IMR-90 (cell line): Measurements from ENCODE around the gene MAGI2. TPM values are rescaled to one million over a fixed set of nuclear protein-coding genes. Genes with fewer than 3 reads are reported as not detected.

Source experiments
- ATAC-seq: fragments of 200-7000 bp; cut with Tn5 transposase; 2 replicates; pipeline ENCODE4 v1.9.1; 2020; ENCODE audit warnings: low read depth, mild to moderate bottlenecking, moderate library complexity
- BruUV-seq: library from RNA; stranded (reverse); fragments of 400-500 nt; replicated peaks from 2 replicates; lab custom pipeline; 2021; lab: Mats Ljungman, UMichigan
- CTCF ChIA-PET: fragments of 300-600 bp; formaldehyde crosslinking; extraction: SDS; loops from one replicate; lab custom pipeline; 2021; ENCODE audit warnings: antibody characterized with exemption; lab: Yijun Ruan, JAX
- POLR2A ChIA-PET: fragments of 300-600 bp; sonication (Branson Sonifier 250); formaldehyde crosslinking; loops from one replicate; lab custom pipeline; 2022; ENCODE audit warnings: antibody characterized with exemption; ENCODE audit not compliant: unreplicated experiment; lab: Charles Lee
- DNase-seq: peaks from one replicate; pipeline ENCODE4 v3.0.0; 2013
- H2AFZ ChIP-seq: replicated peaks from 2 replicates; pipeline ENCODE3; 2013; ENCODE audit warnings: low read length, mild to moderate bottlenecking; ENCODE audit not compliant: poor library complexity
- H2AK5ac ChIP-seq: 2 replicates; pipeline ENCODE4 v1.6.1; 2013; ENCODE audit warnings: low read depth, low read length, inconsistent platforms
- H2AK9ac ChIP-seq: replicated peaks from 2 replicates; pipeline ENCODE3; 2013; ENCODE audit warnings: mild to moderate bottlenecking, low read depth, low read length, moderate library complexity; ENCODE audit not compliant: poor library complexity
- H2BK120ac ChIP-seq: 2 replicates; pipeline ENCODE4 v1.6.1; 2013; ENCODE audit warnings: low read depth, low read length, inconsistent platforms
- H2BK15ac ChIP-seq: 3 replicates; pipeline ENCODE4 v1.6.1; 2013; ENCODE audit warnings: low read depth, low read length, inconsistent platforms
- H2BK20ac ChIP-seq: 2 replicates; pipeline ENCODE4 v1.6.1; 2013; ENCODE audit warnings: low read depth, mild to moderate bottlenecking, inconsistent platforms, low read length, moderate library complexity
- H2BK5ac ChIP-seq: 2 replicates; pipeline ENCODE4 v1.6.1; 2013; ENCODE audit warnings: mild to moderate bottlenecking, low read depth, low read length, inconsistent platforms; ENCODE audit not compliant: poor library complexity, severe bottlenecking
- H3K14ac ChIP-seq: replicated peaks from 2 replicates; pipeline ENCODE4 v1.6.1; 2013; ENCODE audit warnings: low read depth, low read length, inconsistent platforms
- H3K18ac ChIP-seq: 2 replicates; pipeline ENCODE4 v1.6.1; 2013; ENCODE audit warnings: low read depth, low read length, control low read depth
- H3K23ac ChIP-seq: 2 replicates; pipeline ENCODE4 v1.6.1; 2013; ENCODE audit warnings: low read depth, low read length, inconsistent platforms
- H3K27ac ChIP-seq: 2 replicates; pipeline ENCODE4 v1.5.1; 2013; ENCODE audit warnings: mild to moderate bottlenecking, control low read depth, low read length; ENCODE audit not compliant: insufficient read depth
- H3K27me3 ChIP-seq: 2 replicates; pipeline ENCODE4 v1.6.1; 2013; ENCODE audit warnings: low read length; ENCODE audit not compliant: control insufficient read depth, insufficient read depth
- H3K36me3 ChIP-seq: 2 replicates; pipeline ENCODE4 v1.6.1; 2013; ENCODE audit warnings: low read length, mixed read lengths; ENCODE audit not compliant: control insufficient read depth, insufficient read depth
- H3K4ac ChIP-seq: 2 replicates; pipeline ENCODE4 v1.6.1; 2013; ENCODE audit warnings: low read depth, low read length, inconsistent platforms
- H3K4me1 ChIP-seq: 2 replicates; pipeline ENCODE4 v1.6.1; 2013; ENCODE audit warnings: low read length, mixed read lengths; ENCODE audit not compliant: control insufficient read depth, insufficient read depth
- H3K4me2 ChIP-seq: 2 replicates; pipeline ENCODE4 v1.6.1; 2013; ENCODE audit warnings: low read depth, mild to moderate bottlenecking, control low read depth, low read length, moderate library complexity
- H3K4me3 ChIP-seq: 2 replicates; pipeline ENCODE4 v1.5.1; 2013; ENCODE audit warnings: low read depth, mild to moderate bottlenecking, control low read depth, low read length, moderate library complexity; ENCODE audit not compliant: insufficient read depth
- H3K56ac ChIP-seq: 2 replicates; pipeline ENCODE4 v1.6.1; 2013; ENCODE audit warnings: low read length, inconsistent platforms; ENCODE audit not compliant: insufficient read depth; ENCODE audit errors: extremely low read depth
- H3K79me1 ChIP-seq, 2 experiments: 2 replicates each; pipeline ENCODE4 v1.6.1; 2013; ENCODE audit warnings: low read length in 2 of 2, inconsistent platforms in 1 of 2, low read depth in 1 of 2
- H3K9ac ChIP-seq: 2 replicates; pipeline ENCODE4 v1.6.1; 2013; ENCODE audit warnings: low read depth, low read length, control low read depth
- H3K9me1 ChIP-seq: 2 replicates; pipeline ENCODE4 v1.6.1; 2013; ENCODE audit warnings: low read length, inconsistent platforms; ENCODE audit not compliant: insufficient read depth
- H3K9me3 ChIP-seq: 2 replicates; pipeline ENCODE4 v1.6.1; 2013; ENCODE audit warnings: low read length; ENCODE audit not compliant: control insufficient read depth, insufficient read depth
- H4K20me1 ChIP-seq: 2 replicates; pipeline ENCODE4 v1.6.1; 2013; ENCODE audit warnings: low read length, inconsistent platforms; ENCODE audit not compliant: insufficient read depth
- H4K5ac ChIP-seq: 2 replicates; pipeline ENCODE4 v1.6.1; 2013; ENCODE audit warnings: mild to moderate bottlenecking, low read depth, low read length, control low read depth
- H4K8ac ChIP-seq, 2 experiments: 2 replicates each; pipeline ENCODE4 v1.6.1; 2013; ENCODE audit warnings: low read depth in 2 of 2, low read length in 2 of 2, control low read depth in 1 of 2, inconsistent platforms in 1 of 2
- H4K91ac ChIP-seq: 2 replicates; pipeline ENCODE4 v1.6.1; 2013; ENCODE audit warnings: low read depth, low read length, inconsistent platforms; ENCODE audit not compliant: insufficient read depth
- CEBPB ChIP-seq: IDR thresholded peaks from 2 replicates; pipeline ENCODE4 v1.6.1; 2012; ENCODE audit warnings: low read depth, low read length, improper control_type of control experiment
- CHD1 ChIP-seq: IDR thresholded peaks from 2 replicates; pipeline ENCODE4 v1.6.1; 2012; ENCODE audit warnings: low read depth, low read length, improper control_type of control experiment
- CTCF ChIP-seq: conservative IDR thresholded peaks from 2 replicates; pipeline ENCODE4 v1.5.1; 2012; ENCODE audit warnings: mild to moderate bottlenecking, low read depth, low read length, improper control_type of control experiment
- MAFK ChIP-seq: IDR thresholded peaks from 2 replicates; pipeline ENCODE4 v1.6.1; 2012; ENCODE audit warnings: low read depth, low read length, improper control_type of control experiment
- MAZ ChIP-seq: IDR thresholded peaks from 2 replicates; pipeline ENCODE4 v1.6.1; 2012; ENCODE audit warnings: low read depth, mild to moderate bottlenecking, low read length, improper control_type of control experiment, moderate library complexity, borderline replicate concordance
- RFX5 ChIP-seq: IDR thresholded peaks from 2 replicates; pipeline ENCODE4 v1.8.0; 2012; ENCODE audit warnings: low read depth, mild to moderate bottlenecking, low read length, moderate library complexity
- SMC3 ChIP-seq: fragments of 150-350 bp; IDR thresholded peaks from 2 replicates; pipeline ENCODE4 v1.6.1; 2016; ENCODE audit warnings: low read depth, mild to moderate bottlenecking, antibody characterized with exemption, low read length, moderate library complexity
- WGBS, 2 experiments: methylation state at CpG; one replicate each; pipeline versions ENCODE4 v1.1.5 to v1.1.7; 2013; ENCODE audit warnings: missing lambda C conversion rate in 2 of 2; ENCODE audit not compliant: insufficient read length in 1 of 2; ENCODE audit errors: extremely low coverage in 2 of 2; 5-methylcytosine and 5-hydroxymethylcytosine counted together
- dilution Hi-C: fragments of 300-500 bp; cut with HindIII; formaldehyde crosslinking; loops from one replicate; pipeline ENCODE4 v1.14.3; 2018; ENCODE audit warnings: low sequenced_read_pairs; ENCODE audit not compliant: unreplicated experiment
- in situ Hi-C: fragments of 300-500 bp; cut with MboI; formaldehyde crosslinking; loops from 3 replicates; pipeline ENCODE4 v1.14.3; 2019; ENCODE audit warnings: low sequenced_read_pairs, inconsistent platforms, mixed read lengths
- intact Hi-C: fragments of 100-400 bp; cut with micrococcal nuclease; formaldehyde crosslinking; loops from 2 replicates; pipeline ENCODE4 v1.10.0; 2022
- polyA plus RNA-seq, 3 experiments: library from polyadenylated mRNA; depleted of rRNA; stranded (reverse); fragments of >200 nt; gene quantifications; 2 replicates each; pipeline ENCODE4 v1.2.3, GENCODE V29; 2012; ENCODE audit warnings: low replicate concordance in 1 of 3
- total RNA-seq: library from RNA; depleted of rRNA; stranded (reverse); fragments of >200 nt; gene quantifications from 2 replicates; pipeline ENCODE4 v1.2.3, GENCODE V29; 2012

The MAGI2 gene
- total and polyA plus RNA-seq, 2 of the 4 experiments (the other 2 are of a cell fraction), result 2.5 to 17.9 TPM

GRCh38 chr7:78443811-78444210, 1009.7 kb downstream of the MAGI2 start:
- H4K20me1 ChIP-seq, result no peaks in the 10 kb centered on the region
- no CpG with 5 or more reads among the region's 4 CpGs for WGBS, 2 experiments
- H3K79me1 ChIP-seq, result no peaks in the 10 kb centered on the region
- H3K4me3 ChIP-seq, result no peak overlapping the region
- no peaks in the 10 kb centered on the region for H3K36me3 ChIP-seq
- H2BK15ac ChIP-seq, result no peak overlapping the region
- H2AK5ac ChIP-seq, result no peak overlapping the region
- POLR2A ChIA-PET, result no interaction called here
- TF ChIP-seq CEBPB (no peak), RFX5 (no peak), MAZ (no peak), MAFK (no peak), CHD1 (no peak), CTCF (no peak), SMC3 (no peak)
- DNase-seq (no peak), ATAC-seq (no peak)
- no peak overlapping the region for H2AFZ ChIP-seq
- no peak overlapping the region for H3K4me2 ChIP-seq
- H3K18ac ChIP-seq, result no peak overlapping the region
- CTCF ChIA-PET, result no interaction called here
- no peak overlapping the region for H2AK9ac ChIP-seq
- no peaks in the 10 kb centered on the region for H3K9me1 ChIP-seq
- H3K14ac ChIP-seq, result no peak overlapping the region
- in situ Hi-C loops (no loop called here), dilution Hi-C loops (no loop called here), intact Hi-C loops (no loop called here)
- no peak overlapping the region for H3K56ac ChIP-seq
- no peak overlapping the region for H3K9ac ChIP-seq
- H2BK120ac ChIP-seq, result no peak overlapping the region
- no peak overlapping the region for H4K5ac ChIP-seq
- no TSS peak for BruUV-seq
- H4K91ac ChIP-seq, result no peak overlapping the region
- H3K4ac ChIP-seq, result no peak overlapping the region
- no peaks in the 10 kb centered on the region for H3K27me3 ChIP-seq
- H3K4me1 ChIP-seq, result no peaks in the 10 kb centered on the region; the same call in 1 of the 2 replicates
- H2BK20ac ChIP-seq, result no peak overlapping the region
- no peak overlapping the region for H4K8ac ChIP-seq
- H3K27ac ChIP-seq, result no peak overlapping the region
- H2BK5ac ChIP-seq, result no peak overlapping the region
- H3K9me3 ChIP-seq, result no peaks in the 10 kb centered on the region
- H3K23ac ChIP-seq, result no peak overlapping the region
